Cardiac muscle cell (in vitro differentiated cells and primary cell): ENCODE measurements around the gene EPHA6. TPM values are rescaled to one million over a fixed set of nuclear protein-coding genes. Genes with fewer than 3 reads are reported as not detected.

Experiments used
- DNase-seq, 2 donors: peaks; one replicate each; pipeline versions ENCODE4 v3.0.0 to v3.0.0-alpha.2; 2010 to 2017; ENCODE audit warnings: low read depth in 1 of 2, low spot score in 1 of 2
- H3K27ac ChIP-seq: fragments of 200-600 bp; sonication (generic); 2 replicates; pipeline ENCODE4 v1.5.1; 2016
- H3K27me3 ChIP-seq: fragments of 200-600 bp; sonication (generic); 2 replicates; pipeline ENCODE4 v1.6.0; 2016; ENCODE audit warnings: control low read depth
- H3K36me3 ChIP-seq: fragments of 200-600 bp; sonication (generic); 2 replicates; pipeline ENCODE4 v1.5.1; 2016; ENCODE audit warnings: control low read depth
- H3K4me1 ChIP-seq: fragments of 200-600 bp; sonication (generic); 2 replicates; pipeline ENCODE4 v1.8.1; 2017; ENCODE audit warnings: low read depth, mild to moderate bottlenecking, mixed run types
- H3K4me3 ChIP-seq: fragments of 200-600 bp; sonication (generic); 2 replicates; pipeline ENCODE4 v1.5.1; 2016; ENCODE audit warnings: mild to moderate bottlenecking
- H3K9me3 ChIP-seq: fragments of 200-600 bp; sonication (generic); 2 replicates; pipeline ENCODE4 v1.5.1; 2017; ENCODE audit warnings: low read depth, mild to moderate bottlenecking, control low read depth
- CTCF ChIP-seq: IDR thresholded peaks from 2 replicates; pipeline ENCODE4 v1.5.1; 2012; ENCODE audit warnings: low read depth, mild to moderate bottlenecking, low read length
- polyA plus RNA-seq: library from polyadenylated mRNA; unstranded; fragments of >200 nt; fragmentation: Nextera tagmentation; extraction: Ambion mirVana; gene quantifications from 2 replicates; pipeline ENCODE4 v1.2.1, GENCODE V29; 2016
- total RNA-seq: library from RNA; depleted of rRNA; stranded (reverse); fragments of >200 nt; gene quantifications from 2 replicates; pipeline ENCODE4 v1.2.3, GENCODE V29; 2016

The EPHA6 gene
- total and polyA plus RNA-seq, 2 experiments from 2014 or later, result 0.15 TPM; not detected in 1

- no peak overlapping the region for H3K27ac ChIP-seq
- TF ChIP-seq CTCF, result no peak
- H3K9me3 ChIP-seq, result no peaks in the 10 kb centered on the region
- H3K36me3 ChIP-seq, result no peaks in the 10 kb centered on the region
- no peaks in the 10 kb centered on the region for H3K27me3 ChIP-seq
- no peak overlapping the region for H3K4me3 ChIP-seq
- DNase-seq, result no peak
- H3K4me1 ChIP-seq, result no peaks in the 10 kb centered on the region
Measured at GRCh38 chr3:97736928-97737327, 922.5 kb downstream of the EPHA6 start.

- DNase-seq, result no peak
- no peak overlapping the region for H3K4me3 ChIP-seq
- no peaks in the 10 kb centered on the region for H3K36me3 ChIP-seq
- no peaks in the 10 kb centered on the region for H3K27me3 ChIP-seq
- no peaks in the 10 kb centered on the region for H3K9me3 ChIP-seq
- no peaks in the 10 kb centered on the region for H3K4me1 ChIP-seq
- H3K27ac ChIP-seq, result no peak overlapping the region
- TF ChIP-seq CTCF, result no peak
Measured at GRCh38 chr3:97738761-97739160, 924.4 kb downstream of the EPHA6 start.

DNA sequence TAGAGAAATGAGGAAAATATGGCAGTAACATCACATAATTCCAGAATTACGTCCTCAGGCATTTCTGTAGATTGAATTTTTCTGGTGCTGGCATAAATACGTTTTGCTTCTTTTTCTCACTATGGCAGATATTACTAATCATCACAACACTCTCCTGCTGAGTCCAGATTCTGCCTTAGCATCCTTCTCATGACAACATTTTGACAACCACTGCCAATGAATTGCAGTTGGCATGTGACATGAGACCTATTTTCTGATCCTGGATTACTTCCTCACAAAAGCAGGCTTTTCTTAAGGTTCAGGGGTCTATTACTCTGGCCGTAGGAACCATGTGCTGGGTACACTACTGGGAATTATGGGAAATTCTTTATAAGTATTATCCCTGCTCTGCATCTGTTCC lies 927.6 kb downstream of the EPHA6 start:
- Histone ChIP-seq H3K4me1 (no peaks in the 10 kb centered on the region), H3K4me3 (no peak overlapping the region), H3K36me3 (no peaks in the 10 kb centered on the region), H3K9me3 (no peaks in the 10 kb centered on the region), H3K27me3 (no peaks in the 10 kb centered on the region), H3K27ac (no peak overlapping the region)
- no peak for TF ChIP-seq CTCF
- no peak for DNase-seq

DNA sequence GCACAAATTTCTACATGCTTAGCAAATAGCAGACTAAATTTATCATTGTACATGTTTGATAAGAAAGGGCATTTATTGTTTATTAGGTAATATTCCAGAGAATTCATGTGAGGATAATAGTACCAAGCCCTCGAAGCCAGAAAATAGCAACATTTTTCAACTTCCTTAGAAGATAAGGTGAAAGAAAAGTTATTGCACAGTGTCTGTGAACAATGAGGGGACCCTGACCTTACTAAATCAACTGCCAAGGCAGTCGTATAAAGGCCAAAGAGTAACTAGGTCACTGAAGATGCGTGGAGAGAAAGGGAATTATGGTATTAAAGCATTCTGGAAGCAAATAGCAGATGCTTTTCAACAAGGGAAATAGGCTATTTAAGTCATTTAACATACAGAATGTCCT lies 929.9 kb downstream of the EPHA6 start:
- Histone ChIP-seq H3K27ac (no peak overlapping the region), H3K36me3 (no peaks in the 10 kb centered on the region), H3K9me3 (no peaks in the 10 kb centered on the region), H3K4me3 (no peak overlapping the region), H3K27me3 (no peaks in the 10 kb centered on the region), H3K4me1 (no peaks in the 10 kb centered on the region)
- no peak for TF ChIP-seq CTCF
- DNase-seq, result no peak

- H3K4me3 ChIP-seq, result peak overlapping the region; percentile 89
- TF ChIP-seq CTCF, result no peak
- H3K4me1 ChIP-seq, result peaks cover 12% of the 10 kb centered on the region
- H3K27me3 ChIP-seq, result no peaks in the 10 kb centered on the region
- H3K9me3 ChIP-seq, result no peaks in the 10 kb centered on the region
- peak in 1 of 2 donors; percentile 1 for DNase-seq
- H3K27ac ChIP-seq, result peak overlapping the region; percentile 76
- H3K36me3 ChIP-seq, result no peaks in the 10 kb centered on the region
Measured at GRCh38 chr3:97763586-97764406, 949.4 kb downstream of the EPHA6 start.
